Rectal smooth muscle tissue (tissue), 1 donor: ENCODE data around the gene SLC2A10.
"Not testable (repeated sequence)": the region's sequence is repeated elsewhere in the genome, so short reads cannot be mapped to it uniquely, and the experiment has no call there.

Source experiments
- H3K27ac ChIP-seq: one replicate; pipeline ENCODE4 v1.7.0; 2013; ENCODE audit warnings: low read depth, low read length, inconsistent platforms
- H3K27me3 ChIP-seq: one replicate; pipeline ENCODE4 v1.7.0; 2013; ENCODE audit warnings: low read length; ENCODE audit not compliant: control insufficient read depth, insufficient read depth
- H3K36me3 ChIP-seq: one replicate; pipeline ENCODE4 v1.7.0; 2013; ENCODE audit warnings: low read length; ENCODE audit not compliant: control insufficient read depth, insufficient read depth
- H3K4me1 ChIP-seq: one replicate; pipeline ENCODE4 v1.7.0; 2013; ENCODE audit warnings: low read length; ENCODE audit not compliant: control insufficient read depth, insufficient read depth
- H3K4me3 ChIP-seq: one replicate; pipeline ENCODE4 v1.7.0; 2013; ENCODE audit warnings: low read length
- H3K9ac ChIP-seq: one replicate; pipeline ENCODE4 v1.7.0; 2013; ENCODE audit warnings: low read length

The SLC2A10 gene

GRCh38 chr20:46673394-46674252, 35.8 kb upstream of the SLC2A10 start:
- no peak overlapping the region for H3K27ac ChIP-seq
- H3K36me3 ChIP-seq = no peaks in the 10 kb centered on the region
- no peaks in the 10 kb centered on the region for H3K27me3 ChIP-seq
- H3K4me3 ChIP-seq = no peak overlapping the region
- no peak overlapping the region for H3K9ac ChIP-seq
- no peaks in the 10 kb centered on the region for H3K4me1 ChIP-seq

- Histone ChIP-seq H3K36me3 (no peaks in the 10 kb centered on the region), H3K27ac (no peak overlapping the region), H3K27me3 (no peaks in the 10 kb centered on the region), H3K4me1 (no peaks in the 10 kb centered on the region), H3K4me3 (no peak overlapping the region), H3K9ac (no peak overlapping the region)
These were observed 35.0 kb upstream of the SLC2A10 start for GRCh38 chr20:46674253-46675083.

GRCh38 chr20:46676649-46677316, 32.7 kb upstream of the SLC2A10 start:
- H3K4me3 ChIP-seq, H3K9ac ChIP-seq, H3K4me1 ChIP-seq, H3K36me3 ChIP-seq, H3K27me3 ChIP-seq, H3K27ac ChIP-seq: not testable (repeated sequence)

GRCh38 chr20:46677608-46678007, 31.8 kb upstream of the SLC2A10 start:
- no peak overlapping the region for H3K27ac ChIP-seq
- H3K9ac ChIP-seq = no peak overlapping the region
- H3K27me3 ChIP-seq = no peaks in the 10 kb centered on the region
- H3K4me3 ChIP-seq = no peak overlapping the region
- peaks cover 3% of the 10 kb centered on the region for H3K36me3 ChIP-seq
- no peaks in the 10 kb centered on the region for H3K4me1 ChIP-seq

- H3K27me3 ChIP-seq = no peaks in the 10 kb centered on the region
- H3K4me3 ChIP-seq = no peak overlapping the region
- no peak overlapping the region for H3K27ac ChIP-seq
- peaks cover 3% of the 10 kb centered on the region for H3K36me3 ChIP-seq
- no peak overlapping the region for H3K9ac ChIP-seq
- peaks cover 4% of the 10 kb centered on the region for H3K4me1 ChIP-seq
These were observed 30.9 kb upstream of the SLC2A10 start for GRCh38 chr20:46678516-46678915.

- Histone ChIP-seq H3K9ac (no peak overlapping the region), H3K27me3 (no peaks in the 10 kb centered on the region), H3K27ac (no peak overlapping the region), H3K36me3 (peaks cover 3% of the 10 kb centered on the region), H3K4me3 (no peak overlapping the region), H3K4me1 (peaks cover 9% of the 10 kb centered on the region)
These were observed 28.8 kb upstream of the SLC2A10 start for GRCh38 chr20:46680684-46681031.

GRCh38 chr20:46681032-46681854, 28.2 kb upstream of the SLC2A10 start:
- peaks cover 9% of the 10 kb centered on the region for H3K4me1 ChIP-seq
- peaks cover 3% of the 10 kb centered on the region for H3K36me3 ChIP-seq
- no peak overlapping the region for H3K27ac ChIP-seq
- H3K9ac ChIP-seq = no peak overlapping the region
- H3K27me3 ChIP-seq = no peaks in the 10 kb centered on the region
- no peak overlapping the region for H3K4me3 ChIP-seq

GRCh38 chr20:46682063-46682821, 27.2 kb upstream of the SLC2A10 start:
- Histone ChIP-seq H3K9ac (no peak overlapping the region), H3K4me3 (no peak overlapping the region), H3K27ac (no peak overlapping the region), H3K36me3 (peaks cover 6% of the 10 kb centered on the region), H3K27me3 (no peaks in the 10 kb centered on the region), H3K4me1 (peaks cover 10% of the 10 kb centered on the region)

GRCh38 chr20:46683011-46683667, 26.3 kb upstream of the SLC2A10 start:
- Histone ChIP-seq H3K27ac (no peak overlapping the region), H3K36me3 (peaks cover 6% of the 10 kb centered on the region), H3K4me3 (no peak overlapping the region), H3K27me3 (no peaks in the 10 kb centered on the region), H3K9ac (no peak overlapping the region), H3K4me1 (peaks cover 19% of the 10 kb centered on the region)

- no peak overlapping the region for H3K9ac ChIP-seq
- H3K4me1 ChIP-seq = peaks cover 23% of the 10 kb centered on the region
- peak overlapping the region; percentile 38 for H3K4me3 ChIP-seq
- H3K27me3 ChIP-seq = no peaks in the 10 kb centered on the region
- H3K27ac ChIP-seq = no peak overlapping the region
- peaks cover 6% of the 10 kb centered on the region for H3K36me3 ChIP-seq
These were observed 25.8 kb upstream of the SLC2A10 start for GRCh38 chr20:46683668-46683938.
